ENCODE measurements around the gene HNRNPLL.

- TF ChIP-seq HCFC1 (IDR thresholded peaks at IDR 0.05; ENCODE audit: low read depth, low read length) (no peak), EP300 (IDR thresholded peaks at IDR 0.05; ENCODE audit: low read depth in 2 of 2, low read length in 2 of 2) (no peak), EP300 (CRISPR knock-in tag; IDR thresholded peaks at IDR 0.05; ENCODE audit: borderline replicate concordance) (no peak), ZBTB8A (CRISPR knock-in tag; IDR thresholded peaks at IDR 0.05; ENCODE audit: borderline replicate concordance, low read depth) (no peak), ZNF720 (CRISPR knock-in tag; IDR thresholded peaks at IDR 0.05) (no peak), ASH2L (IDR thresholded peaks at IDR 0.05; ENCODE audit: insufficient read length, low read depth, low read length) (no peak), ZNF577 (CRISPR knock-in tag; IDR thresholded peaks at IDR 0.05; ENCODE audit: borderline replicate concordance, low read depth) (no peak), TEAD3 (CRISPR knock-in tag; optimal IDR thresholded peaks at IDR 0.05; ENCODE audit: borderline replicate concordance) (peak; percentile 27), NR2F1 (CRISPR knock-in tag; IDR thresholded peaks at IDR 0.05) (no peak), SRF (IDR thresholded peaks at IDR 0.05; ENCODE audit: low read depth, low read length) (no peak), SMAD1 (CRISPR knock-in tag; IDR thresholded peaks at IDR 0.05; ENCODE audit: borderline replicate concordance, low read depth) (no peak)
- TF ChIP-seq, protein P1, sequence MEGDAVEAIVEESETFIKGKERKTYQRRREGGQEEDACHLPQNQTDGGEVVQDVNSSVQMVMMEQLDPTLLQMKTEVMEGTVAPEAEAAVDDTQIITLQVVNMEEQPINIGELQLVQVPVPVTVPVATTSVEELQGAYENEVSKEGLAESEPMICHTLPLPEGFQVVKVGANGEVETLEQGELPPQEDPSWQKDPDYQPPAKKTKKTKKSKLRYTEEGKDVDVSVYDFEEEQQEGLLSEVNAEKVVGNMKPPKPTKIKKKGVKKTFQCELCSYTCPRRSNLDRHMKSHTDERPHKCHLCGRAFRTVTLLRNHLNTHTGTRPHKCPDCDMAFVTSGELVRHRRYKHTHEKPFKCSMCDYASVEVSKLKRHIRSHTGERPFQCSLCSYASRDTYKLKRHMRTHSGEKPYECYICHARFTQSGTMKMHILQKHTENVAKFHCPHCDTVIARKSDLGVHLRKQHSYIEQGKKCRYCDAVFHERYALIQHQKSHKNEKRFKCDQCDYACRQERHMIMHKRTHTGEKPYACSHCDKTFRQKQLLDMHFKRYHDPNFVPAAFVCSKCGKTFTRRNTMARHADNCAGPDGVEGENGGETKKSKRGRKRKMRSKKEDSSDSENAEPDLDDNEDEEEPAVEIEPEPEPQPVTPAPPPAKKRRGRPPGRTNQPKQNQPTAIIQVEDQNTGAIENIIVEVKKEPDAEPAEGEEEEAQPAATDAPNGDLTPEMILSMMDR (CRISPR knock-in tag; IDR thresholded peaks at IDR 0.05) = no peak
Observed at GRCh38 chr2:38601463-38602135, 1.1 kb downstream of the HNRNPLL start.
